SJSA1 (cell line): Measurements from ENCODE around the gene PLEKHA1. TPM values are rescaled to one million over a fixed set of nuclear protein-coding genes. Genes with fewer than 3 reads are reported as not detected.
A peak's percentile ranks its signal among the peaks of the same experiment; 100 is the strongest.

Experiments
- DNase-seq, 2 experiments: peaks; one replicate each; pipeline ENCODE4 v3.0.0-alpha.2; 2015 to 2020; ENCODE audit warnings: low spot score in 2 of 2, low read depth in 1 of 2
- H3K27ac ChIP-seq: fragments of 250-450 bp; sonication (Bioruptor Pico); 2 replicates; pipeline ENCODE4 v1.5.1; 2020; ENCODE audit warnings: mild to moderate bottlenecking, moderate library complexity
- H3K27me3 ChIP-seq: fragments of 250-450 bp; sonication (Bioruptor Pico); replicated peaks from 2 replicates; pipeline ENCODE4 v1.5.1; 2020; ENCODE audit warnings: mild to moderate bottlenecking, moderate library complexity
- H3K36me3 ChIP-seq: fragments of 250-450 bp; sonication (Bioruptor Pico); 2 replicates; pipeline ENCODE4 v1.5.1; 2020; ENCODE audit warnings: mild to moderate bottlenecking
- H3K4me1 ChIP-seq: fragments of 250-450 bp; sonication (Bioruptor Pico); replicated peaks from 2 replicates; pipeline ENCODE4 v1.6.1; 2021; ENCODE audit warnings: mild to moderate bottlenecking
- H3K4me3 ChIP-seq: fragments of 250-450 bp; sonication (Bioruptor Pico); 2 replicates; pipeline ENCODE4 v1.5.1; 2020; ENCODE audit warnings: mild to moderate bottlenecking
- H3K9me3 ChIP-seq: fragments of 250-450 bp; sonication (Bioruptor Pico); replicated peaks from 2 replicates; pipeline ENCODE4 v1.5.1; 2020; ENCODE audit warnings: mild to moderate bottlenecking
- total RNA-seq: library from RNA; depleted of rRNA; stranded (reverse); fragments of >200 nt; shearing (Covaris generic); gene quantifications from 2 replicates; pipeline ENCODE4 v1.2.3, GENCODE V29; 2014

The PLEKHA1 gene
- total RNA-seq, 1 experiment from 2014 or later = 23.5 TPM

GRCh38 chr10:122427280-122427679 lies 52.8 kb downstream of the PLEKHA1 start:
- Histone ChIP-seq H3K36me3 (no peaks in the 10 kb centered on the region; the same call in none of the 2 replicates), H3K9me3 (no peaks in the 10 kb centered on the region), H3K27ac (no peak overlapping the region), H3K4me3 (no peak overlapping the region), H3K4me1 (no peaks in the 10 kb centered on the region), H3K27me3 (no peaks in the 10 kb centered on the region)
- DNase-seq = no peak

- peak in 1 of 2 experiments; percentile 35 for DNase-seq
- Histone ChIP-seq H3K36me3 (no peaks in the 10 kb centered on the region), H3K27ac (no peak overlapping the region), H3K27me3 (no peaks in the 10 kb centered on the region), H3K9me3 (no peaks in the 10 kb centered on the region), H3K4me1 (no peaks in the 10 kb centered on the region), H3K4me3 (no peak overlapping the region)
Observed at GRCh38 chr10:122435212-122435827, 60.8 kb downstream of the PLEKHA1 start.

DNA sequence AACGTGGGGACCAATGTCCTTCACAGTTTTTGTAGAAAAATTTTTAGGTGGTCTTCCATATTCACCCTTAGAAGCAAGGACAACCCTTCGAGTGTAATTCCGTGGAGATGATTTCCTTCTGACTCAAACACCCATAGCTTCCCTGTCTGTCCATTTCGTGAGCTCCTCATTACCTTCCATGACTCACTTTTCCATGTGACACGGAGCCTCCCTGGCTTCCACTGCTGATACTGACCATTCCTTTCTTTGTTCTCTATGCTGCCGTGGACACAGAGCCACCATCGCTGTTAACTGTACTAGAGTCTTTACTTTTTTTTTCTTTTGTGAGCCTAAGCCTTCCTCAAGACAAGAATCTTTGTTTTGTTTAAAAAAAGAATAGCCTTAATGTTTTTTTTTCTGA lies 67.5 kb downstream of the PLEKHA1 start:
- Histone ChIP-seq H3K27ac (no peak overlapping the region), H3K9me3 (no peaks in the 10 kb centered on the region), H3K27me3 (no peaks in the 10 kb centered on the region), H3K36me3 (no peaks in the 10 kb centered on the region), H3K4me3 (no peak overlapping the region), H3K4me1 (peaks cover 8% of the 10 kb centered on the region)
- DNase-seq = peak in 1 of 2 experiments; percentile 36

DNA sequence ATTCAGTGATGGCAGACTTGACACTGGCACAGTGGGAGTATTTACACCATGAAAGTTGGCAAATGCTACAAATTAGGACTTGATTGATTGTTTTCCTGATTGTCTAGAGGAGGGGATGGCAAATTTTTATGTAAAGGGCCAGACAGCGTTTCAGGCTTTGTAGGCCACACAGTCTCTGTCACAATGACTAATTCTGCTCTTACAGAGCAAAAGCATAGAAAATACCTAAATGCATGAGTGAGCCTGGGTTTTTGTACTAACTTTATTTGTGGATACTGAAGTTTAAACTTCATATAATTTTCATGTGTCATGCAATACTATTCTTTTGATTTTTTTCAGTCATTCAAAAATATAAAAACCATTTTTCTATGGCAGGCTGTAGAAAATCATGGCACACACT lies 71.0 kb downstream of the PLEKHA1 start:
- no peak for DNase-seq
- Histone ChIP-seq H3K36me3 (no peaks in the 10 kb centered on the region), H3K9me3 (no peaks in the 10 kb centered on the region), H3K27me3 (0 out of 2 replicates have a peak, but pooled peaks cover 3% of the 10 kb centered on the region), H3K4me3 (no peak overlapping the region), H3K27ac (no peak overlapping the region), H3K4me1 (peaks cover 8% of the 10 kb centered on the region)

DNA sequence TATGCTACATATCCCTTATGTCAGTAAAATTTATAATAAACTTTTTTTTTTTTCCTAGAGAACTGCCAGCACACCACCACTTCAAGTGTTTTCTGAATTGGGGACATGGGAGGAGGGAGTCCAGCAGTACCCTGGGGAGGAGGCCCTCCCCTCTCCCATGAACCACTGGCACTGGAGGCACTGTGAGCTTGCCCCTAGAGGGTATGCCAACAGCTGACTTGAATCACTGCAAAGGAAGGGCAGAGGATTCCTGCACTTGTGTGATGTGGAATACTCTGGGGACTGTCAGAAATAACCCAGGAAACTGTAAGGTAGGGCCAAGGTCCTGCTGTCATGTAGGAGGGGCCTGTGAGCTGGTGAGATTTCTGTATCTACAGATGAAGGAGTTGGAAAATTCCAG lies 71.4 kb downstream of the PLEKHA1 start:
- H3K27me3 ChIP-seq = 0 out of 2 replicates have a peak, but pooled peaks cover 3% of the 10 kb centered on the region
- DNase-seq = no peak
- peaks cover 8% of the 10 kb centered on the region for H3K4me1 ChIP-seq
- H3K36me3 ChIP-seq = no peaks in the 10 kb centered on the region
- H3K27ac ChIP-seq = no peak overlapping the region
- H3K4me3 ChIP-seq = no peak overlapping the region
- no peaks in the 10 kb centered on the region for H3K9me3 ChIP-seq

- Histone ChIP-seq H3K4me3 (no peak overlapping the region), H3K27ac (no peak overlapping the region), H3K27me3 (0 out of 2 replicates have a peak, but pooled peaks cover 3% of the 10 kb centered on the region), H3K4me1 (peaks cover 7% of the 10 kb centered on the region), H3K9me3 (no peaks in the 10 kb centered on the region), H3K36me3 (no peaks in the 10 kb centered on the region)
- no peak for DNase-seq
Observed at GRCh38 chr10:122446668-122447423, 72.3 kb downstream of the PLEKHA1 start.

- 0 out of 2 replicates have a peak, but pooled peaks cover 3% of the 10 kb centered on the region for H3K27me3 ChIP-seq
Observed at GRCh38 chr10:122448600-122448999, 74.1 kb downstream of the PLEKHA1 start.

GRCh38 chr10:122449153-122449552 lies 74.6 kb downstream of the PLEKHA1 start:
- H3K27ac ChIP-seq = no peak overlapping the region
- H3K27me3 ChIP-seq = 0 out of 2 replicates have a peak, but pooled peaks cover 3% of the 10 kb centered on the region
- no peak overlapping the region for H3K4me3 ChIP-seq
- H3K4me1 ChIP-seq = no peaks in the 10 kb centered on the region; the same call in 1 of the 2 replicates
- no peaks in the 10 kb centered on the region for H3K36me3 ChIP-seq
- DNase-seq = no peak
- H3K9me3 ChIP-seq = no peaks in the 10 kb centered on the region

More at GRCh38 chr10:122448600-122448999, 74.1 kb downstream of the PLEKHA1 start:
- DNase-seq = no peak
- H3K4me3 ChIP-seq = no peak overlapping the region
- no peak overlapping the region for H3K27ac ChIP-seq
- no peaks in the 10 kb centered on the region for H3K9me3 ChIP-seq
- H3K36me3 ChIP-seq = no peaks in the 10 kb centered on the region
- H3K4me1 ChIP-seq = no peaks in the 10 kb centered on the region; the same call in 1 of the 2 replicates

- no peaks in the 10 kb centered on the region for H3K9me3 ChIP-seq
Observed at GRCh38 chr10:122450353-122450990, 76.0 kb downstream of the PLEKHA1 start.

GRCh38 chr10:122454071-122454470 lies 79.6 kb downstream of the PLEKHA1 start:
- no peak overlapping the region for H3K4me3 ChIP-seq
- DNase-seq = no peak
- H3K36me3 ChIP-seq = no peaks in the 10 kb centered on the region
- no peaks in the 10 kb centered on the region for H3K9me3 ChIP-seq
- peaks cover 2% of the 10 kb centered on the region; the same call in 1 of the 2 replicates for H3K27me3 ChIP-seq
- H3K27ac ChIP-seq = no peak overlapping the region
- no peaks in the 10 kb centered on the region for H3K4me1 ChIP-seq

More at GRCh38 chr10:122450353-122450990, 76.0 kb downstream of the PLEKHA1 start:
- Histone ChIP-seq H3K27ac (no peak overlapping the region), H3K4me3 (no peak overlapping the region), H3K36me3 (no peaks in the 10 kb centered on the region), H3K4me1 (no peaks in the 10 kb centered on the region; the same call in 1 of the 2 replicates), H3K27me3 (0 out of 2 replicates have a peak, but pooled peaks cover 3% of the 10 kb centered on the region)
- DNase-seq = no peak

DNA sequence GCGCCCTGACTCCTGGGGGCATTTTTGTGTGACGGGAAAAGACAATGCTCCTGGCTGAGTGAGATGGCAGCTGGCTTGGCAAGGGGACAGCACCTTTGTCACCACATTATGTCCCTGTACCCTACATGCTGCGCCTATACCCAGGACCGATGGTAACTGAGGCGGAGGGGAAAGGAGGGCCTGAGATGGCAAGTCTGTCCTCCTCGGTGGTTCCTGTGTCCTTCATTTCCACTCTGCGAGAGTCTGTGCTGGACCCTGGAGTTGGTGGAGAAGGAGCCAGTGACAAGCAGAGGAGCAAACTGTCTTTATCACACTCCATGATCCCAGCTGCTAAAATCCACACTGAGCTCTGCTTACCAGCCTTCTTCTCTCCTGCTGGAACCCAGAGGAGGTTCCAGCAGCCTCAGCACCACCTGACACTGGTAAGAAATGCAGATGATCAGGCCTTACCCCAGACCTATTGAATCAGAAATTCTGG lies 80.1 kb downstream of the PLEKHA1 start, which contains the start of gene ARMS2:
ARMS2 (plus strand) TSS at position 51 of the 478 bp plus-strand sequence; CDS start at position 126, 75 bp downstream.
- no peak for DNase-seq
- no peak within 1 kb of the TSS for H3K4me3 ChIP-seq
- H3K27me3 ChIP-seq = peaks cover 2% of the 10 kb centered on the region
- H3K4me1 ChIP-seq = no peaks in the 10 kb centered on the region
- H3K27ac ChIP-seq = no peak within 1 kb of the TSS
- H3K36me3 ChIP-seq = no peaks in the 10 kb centered on the region
- H3K9me3 ChIP-seq = no peaks in the 10 kb centered on the region

DNA sequence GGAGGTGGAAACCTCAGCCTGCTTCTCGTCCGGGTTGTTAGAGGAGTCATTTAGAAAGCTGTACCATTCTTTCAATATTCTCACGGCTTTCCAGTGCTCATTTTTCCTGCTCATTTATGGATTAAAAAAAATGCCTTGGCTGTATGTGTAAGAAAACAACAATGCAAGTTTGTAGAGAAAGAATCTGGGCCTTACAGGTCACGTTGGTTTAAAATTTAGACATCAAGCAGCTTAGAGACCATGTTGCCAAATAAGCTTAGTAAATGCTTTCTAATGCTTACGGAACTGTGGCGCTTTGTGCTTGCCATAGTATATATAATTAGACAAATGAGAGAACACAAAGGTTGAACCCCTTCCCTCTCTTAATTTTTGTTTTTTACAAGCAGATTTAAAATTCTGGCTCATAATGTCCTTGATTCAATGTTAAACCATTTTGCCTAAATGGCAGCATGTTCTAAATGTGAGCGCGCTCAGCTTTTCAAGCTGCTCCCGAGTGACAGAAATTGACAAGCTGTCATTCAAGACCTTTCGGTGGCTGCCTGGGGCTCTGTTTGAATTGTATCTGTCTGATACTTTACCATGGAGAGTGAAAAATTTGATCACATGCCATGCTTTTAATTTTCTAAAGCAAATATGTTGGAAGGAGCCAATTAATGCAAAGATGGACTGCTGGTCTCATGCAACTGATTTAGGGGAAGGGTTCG lies 81.0 kb downstream of the PLEKHA1 start:
- no peak overlapping the region for H3K27ac ChIP-seq
- peaks cover under 1% of the 10 kb centered on the region for H3K4me1 ChIP-seq
- DNase-seq = peak in 1 of 2 experiments; percentile 2
- no peak overlapping the region for H3K4me3 ChIP-seq
- H3K9me3 ChIP-seq = no peaks in the 10 kb centered on the region
- no peaks in the 10 kb centered on the region for H3K36me3 ChIP-seq
- peaks cover 10% of the 10 kb centered on the region for H3K27me3 ChIP-seq

DNA sequence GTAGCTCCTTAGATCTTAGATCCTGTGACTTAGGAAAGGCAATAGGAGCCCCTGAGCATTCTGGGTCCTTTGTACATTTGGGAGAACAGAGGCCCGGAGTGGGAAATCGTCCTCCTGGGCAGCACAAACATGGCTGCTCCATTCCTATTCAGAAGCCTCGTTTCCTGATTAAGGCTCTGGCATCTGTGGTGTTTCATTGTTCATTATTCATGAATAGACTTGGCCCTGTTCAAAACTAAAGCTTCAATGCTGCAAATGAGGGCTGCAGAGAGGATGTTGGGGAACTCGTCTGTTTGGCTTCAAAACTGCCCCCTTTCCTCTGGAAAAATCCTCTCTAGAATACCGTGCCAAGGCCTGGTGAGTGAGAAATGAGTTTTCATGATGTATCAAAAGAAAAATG lies 83.4 kb downstream of the PLEKHA1 start:
- no peaks in the 10 kb centered on the region for H3K9me3 ChIP-seq
- H3K4me1 ChIP-seq = peaks cover 18% of the 10 kb centered on the region
- peak in 1 of 2 experiments; percentile 8 for DNase-seq
- peaks cover 28% of the 10 kb centered on the region for H3K27me3 ChIP-seq
- H3K36me3 ChIP-seq = no peaks in the 10 kb centered on the region
- H3K4me3 ChIP-seq = no peak overlapping the region
- H3K27ac ChIP-seq = no peak overlapping the region
